Spleen (tissue), 11 donors: ENCODE results near the gene FAM3C. TPM values are rescaled to one million over a fixed set of nuclear protein-coding genes. Genes with fewer than 3 reads are reported as not detected.
"Not testable (repeated sequence)": the region's sequence is repeated elsewhere in the genome, so short reads cannot be mapped to it uniquely, and the experiment has no call there.

ENCODE experiments used
- DNase-seq: peaks from one replicate; pipeline ENCODE4 v3.0.0-alpha.2; 2020
- H3K27ac ChIP-seq, 8 donors: fragments of 200-600 bp; sonication (generic) in 7 of 8; 1 replicate in 4 of 8; 2 replicates in 4 of 8; pipeline versions ENCODE4 v1.5.0 to v1.8.0; 2016 to 2021; ENCODE audit warnings: inconsistent platforms in 4 of 8, mild to moderate bottlenecking in 4 of 8, moderate library complexity in 1 of 8
- H3K27me3 ChIP-seq, 7 donors: fragments of 200-600 bp; sonication (generic) in 6 of 7; replicated peaks in 1 of 7; 1 replicate in 4 of 7; 2 replicates in 3 of 7; pipeline versions ENCODE4 v1.5.0 to v1.8.0; 2016 to 2021; ENCODE audit warnings: inconsistent platforms in 3 of 7, mild to moderate bottlenecking in 1 of 7
- H3K36me3 ChIP-seq, 6 donors: fragments of 200-600 bp; sonication (generic) in 5 of 6; 1 replicate in 4 of 6; 2 replicates in 2 of 6; pipeline versions ENCODE4 v1.5.0 to v1.8.0; 2016 to 2021; ENCODE audit warnings: inconsistent platforms in 2 of 6
- H3K4me1 ChIP-seq, 6 donors: fragments of 200-600 bp; sonication (generic) in 5 of 6; 1 replicate in 3 of 6; 2 replicates in 3 of 6; pipeline versions ENCODE4 v1.5.0 to v1.8.0; 2016 to 2021; ENCODE audit warnings: inconsistent platforms in 3 of 6
- H3K4me3 ChIP-seq, 8 donors: fragments of 200-600 bp; sonication (generic) in 7 of 8; 1 replicate in 4 of 8; 2 replicates in 4 of 8; pipeline versions ENCODE4 v1.5.0 to v1.8.0; 2016 to 2021; ENCODE audit warnings: inconsistent platforms in 4 of 8, mild to moderate bottlenecking in 4 of 8, moderate library complexity in 2 of 8
- H3K9me3 ChIP-seq, 8 donors: fragments of 200-600 bp; sonication (generic) in 7 of 8; 1 replicate in 4 of 8; 2 replicates in 4 of 8; pipeline versions ENCODE4 v1.5.0 to v1.8.0; 2016 to 2021; ENCODE audit warnings: inconsistent platforms in 4 of 8
- POLR2A ChIP-seq, 3 donors: fragments of 450-650 bp; IDR thresholded peaks; one replicate each; pipeline ENCODE4 v1.5.1; 2017; ENCODE audit warnings: antibody characterized with exemption in 3 of 3, mild to moderate bottlenecking in 1 of 3
- POLR2AphosphoS5 ChIP-seq, 3 donors: sonication (generic); formaldehyde crosslinking; IDR thresholded peaks; one replicate each; pipeline ENCODE4 v1.5.1; 2017; ENCODE audit warnings: antibody characterized with exemption in 3 of 3
- WGBS, 5 donors: extraction: QIAGEN DNeasy Blood & Tissue Kit in 3 of 5; methylation state at CpG; one replicate each; pipeline versions ENCODE4 v1.1.5 to v1.1.7; 2013 to 2018; 5-methylcytosine and 5-hydroxymethylcytosine counted together
- intact Hi-C: fragments of 100-400 bp; cut with DNase I; formaldehyde crosslinking; loops from one replicate; pipeline ENCODE4 v1.15.0; 2023; ENCODE audit warnings: low total_unique reads
- polyA plus RNA-seq, 3 donors: library from polyadenylated mRNA; stranded (reverse); fragments of 200-250 nt; gene quantifications; one replicate each; pipeline ENCODE4 v1.2.1, GENCODE V29; 2013
- total RNA-seq, 7 donors: library from RNA; depleted of rRNA in 3 of 7; stranded (reverse); fragments of >200 nt in 3 of 7; fragmentation: NEBNext Ultra II Directional in 4 of 7; extraction: Animal tissue kit (Norgen Biotek cat#: 25700) in 4 of 7; gene quantifications; one replicate each; pipeline versions ENCODE4 v1.1.0 to v1.2.1, GENCODE V29; 2016 to 2021
- TF ChIP-seq, protein P1 (sequence below), 11 experiments: fragments of 200-600 bp in 7 of 11; fragments of 450-650 bp in 4 of 11; sonication (generic) in 4 of 11; IDR thresholded peaks in 8 of 11; conservative IDR thresholded peaks in 3 of 11; 1 replicate in 7 of 11; 2 replicates in 4 of 11; pipeline versions ENCODE4 v1.4.0 to v1.8.0; 2016 to 2021; ENCODE audit warnings: antibody characterized with exemption in 11 of 11, inconsistent platforms in 4 of 11, mild to moderate bottlenecking in 1 of 11
- donor health status: healthy with polysubstance abuse.
- donor health status: DM: no; HTN: no; CAD: no; lungs with moderate emphysema.
- donor health status: DM: no; HTN: no; CAD: no.
- donor health status: Bipolar disorder and iron deficiency.
- donor health status: healthy.
- donor health status: DM: no; HTN: no; CAD: no.
- donor health status: DM: yes; HTN: yes; CAD: no.

Gene FAM3C
- total and polyA plus RNA-seq, 10 donors = 35.4 to 69.2 (median 54.1) TPM

DNA sequence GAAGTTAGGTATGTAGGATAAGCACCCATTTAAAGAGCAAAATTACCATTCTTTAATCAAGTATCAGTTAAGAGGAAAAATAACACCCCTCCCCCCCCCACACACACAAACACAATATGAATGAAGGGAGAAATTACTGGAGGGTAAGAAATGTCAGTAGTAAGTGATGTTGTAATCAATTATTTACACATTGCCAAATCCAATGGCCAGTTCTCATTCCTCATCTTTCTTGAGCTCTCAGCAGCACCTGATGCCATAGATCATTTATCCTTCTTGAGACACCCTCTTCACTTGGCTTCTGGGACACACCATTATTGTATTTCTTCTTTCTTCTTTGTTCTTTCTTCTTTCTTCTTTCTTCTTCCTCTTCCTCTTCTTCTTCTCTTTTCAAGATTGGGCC, 33.7 kb upstream of the FAM3C start:
- no peaks in the 10 kb centered on the region for H3K4me1 ChIP-seq
- intact Hi-C loops = no loop called here
- H3K4me3 ChIP-seq = no peak overlapping the region
- TF ChIP-seq POLR2A (IDR thresholded peaks at IDR 0.05) (no peak), POLR2AphosphoS5 (IDR thresholded peaks at IDR 0.05) (no peak)
- TF ChIP-seq, protein P1, sequence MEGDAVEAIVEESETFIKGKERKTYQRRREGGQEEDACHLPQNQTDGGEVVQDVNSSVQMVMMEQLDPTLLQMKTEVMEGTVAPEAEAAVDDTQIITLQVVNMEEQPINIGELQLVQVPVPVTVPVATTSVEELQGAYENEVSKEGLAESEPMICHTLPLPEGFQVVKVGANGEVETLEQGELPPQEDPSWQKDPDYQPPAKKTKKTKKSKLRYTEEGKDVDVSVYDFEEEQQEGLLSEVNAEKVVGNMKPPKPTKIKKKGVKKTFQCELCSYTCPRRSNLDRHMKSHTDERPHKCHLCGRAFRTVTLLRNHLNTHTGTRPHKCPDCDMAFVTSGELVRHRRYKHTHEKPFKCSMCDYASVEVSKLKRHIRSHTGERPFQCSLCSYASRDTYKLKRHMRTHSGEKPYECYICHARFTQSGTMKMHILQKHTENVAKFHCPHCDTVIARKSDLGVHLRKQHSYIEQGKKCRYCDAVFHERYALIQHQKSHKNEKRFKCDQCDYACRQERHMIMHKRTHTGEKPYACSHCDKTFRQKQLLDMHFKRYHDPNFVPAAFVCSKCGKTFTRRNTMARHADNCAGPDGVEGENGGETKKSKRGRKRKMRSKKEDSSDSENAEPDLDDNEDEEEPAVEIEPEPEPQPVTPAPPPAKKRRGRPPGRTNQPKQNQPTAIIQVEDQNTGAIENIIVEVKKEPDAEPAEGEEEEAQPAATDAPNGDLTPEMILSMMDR (IDR thresholded peaks at IDR 0.05 in 8 of 11, conservative IDR thresholded peaks at IDR 0.05 in 3 of 11) = no peak
- H3K36me3 ChIP-seq = no peaks in the 10 kb centered on the region
- H3K9me3 ChIP-seq = no peaks in the 10 kb centered on the region
- no peak for DNase-seq
- no peak overlapping the region for H3K27ac ChIP-seq
- H3K27me3 ChIP-seq = no peaks in the 10 kb centered on the region

- WGBS, 5 donors = 68 to 91% (median 89%) methylated on average over 4 of the region's 4 CpGs
- no peak overlapping the region for H3K27ac ChIP-seq
- H3K27me3 ChIP-seq = no peaks in the 10 kb centered on the region
- DNase-seq = no peak
- intact Hi-C loops = no loop called here
- TF ChIP-seq POLR2A (IDR thresholded peaks at IDR 0.05) (no peak), POLR2AphosphoS5 (IDR thresholded peaks at IDR 0.05) (no peak)
- no peaks in the 10 kb centered on the region for H3K36me3 ChIP-seq
- no peaks in the 10 kb centered on the region for H3K4me1 ChIP-seq
- no peaks in the 10 kb centered on the region for H3K9me3 ChIP-seq
- no peak overlapping the region for H3K4me3 ChIP-seq
Observed at GRCh38 chr7:121428855-121429489, 32.9 kb upstream of the FAM3C start.

DNA sequence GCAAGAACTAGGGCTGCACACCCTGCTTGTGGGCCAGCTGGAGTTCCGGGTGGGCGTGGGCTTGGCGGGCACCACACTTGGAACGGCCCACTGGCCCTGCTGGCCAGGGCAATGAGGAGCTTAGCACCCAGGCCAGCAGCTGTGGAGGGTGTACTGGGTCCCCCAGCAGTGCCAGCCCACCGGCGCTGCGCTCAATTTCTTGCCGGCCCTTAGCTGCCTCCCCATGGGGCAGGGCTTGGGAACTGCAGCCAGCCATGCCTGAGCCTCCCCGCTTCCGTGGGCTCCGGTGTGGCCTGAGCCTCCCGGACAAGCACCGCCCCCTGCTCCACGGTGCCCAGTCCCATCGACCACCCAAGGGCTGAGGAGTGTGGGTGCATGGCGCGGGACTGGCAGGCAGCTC, 25.6 kb upstream of the FAM3C start:
- intact Hi-C loops = not testable (repeated sequence)

DNA sequence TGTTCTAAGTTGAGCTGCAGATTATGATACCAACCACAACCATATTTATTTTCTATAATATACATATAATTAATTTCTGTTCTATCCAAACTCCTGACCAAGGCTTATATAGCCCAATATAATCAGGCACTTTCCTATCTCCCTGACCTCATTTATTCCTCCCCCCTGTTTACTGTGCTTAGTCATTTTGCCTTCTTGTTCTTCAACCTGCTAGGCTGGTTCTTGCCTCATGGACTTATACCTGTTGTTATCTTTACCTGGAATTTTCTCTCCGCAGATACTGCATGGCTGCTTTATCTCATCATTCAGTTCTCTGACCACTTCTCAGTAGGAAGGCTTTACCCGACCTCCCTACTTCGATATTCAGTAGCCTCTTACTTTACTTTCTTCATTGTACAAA, 24.9 kb upstream of the FAM3C start:
- Histone ChIP-seq H3K27me3 (no peaks in the 10 kb centered on the region), H3K4me3 (no peak overlapping the region), H3K4me1 (no peaks in the 10 kb centered on the region), H3K27ac (no peak overlapping the region), H3K36me3 (no peaks in the 10 kb centered on the region), H3K9me3 (no peaks in the 10 kb centered on the region)
- TF ChIP-seq, protein P1 (IDR thresholded peaks at IDR 0.05 in 8 of 11, conservative IDR thresholded peaks at IDR 0.05 in 3 of 11) = no peak
- TF ChIP-seq POLR2A (IDR thresholded peaks at IDR 0.05) (no peak), POLR2AphosphoS5 (IDR thresholded peaks at IDR 0.05) (no peak)
- 63 to 86% (median 66%) methylated on average over 3 of the region's 3 CpGs for WGBS, 5 donors
- intact Hi-C loops = no loop called here
- no peak for DNase-seq

More for the DNA sequence above, 25.6 kb upstream of the FAM3C start:
- DNase-seq, H3K27me3 ChIP-seq, H3K36me3 ChIP-seq, H3K9me3 ChIP-seq, H3K4me1 ChIP-seq, H3K27ac ChIP-seq, H3K4me3 ChIP-seq: not testable (repeated sequence)
- 93 to 99% (median 95%) methylated on average over 8 to 17 of the region's 17 CpGs for WGBS, 5 donors

- intact Hi-C loops = no loop called here
Observed at GRCh38 chr7:121419201-121420148, 23.4 kb upstream of the FAM3C start.

More at GRCh38 chr7:121419201-121420148, 23.4 kb upstream of the FAM3C start:
- no peak for TF ChIP-seq POLR2AphosphoS5 (IDR thresholded peaks at IDR 0.05)
- Histone ChIP-seq H3K36me3 (no peaks in the 10 kb centered on the region), H3K27ac (no peak overlapping the region), H3K27me3 (no peaks in the 10 kb centered on the region), H3K4me1 (no peaks in the 10 kb centered on the region), H3K4me3 (no peak overlapping the region), H3K9me3 (no peaks in the 10 kb centered on the region)
- no peak for DNase-seq
- WGBS, 5 donors = 60 to 84% (median 79%) methylated on average over 6 of the region's 6 CpGs
